ENCODE results near the gene DPF3.

GRCh38 chr14:72606879-72607278, 287.0 kb downstream of the DPF3 start:
- no peak for TF ChIP-seq GATA2 (IDR thresholded peaks at IDR 0.05; ENCODE audit: low read depth, low read length)
- TF ChIP-seq GATA3 (IDR thresholded peaks at IDR 0.05; ENCODE audit: low read depth, low read length), result no peak
